ENCODE data around the gene BRINP2. TPM values are rescaled to one million over a fixed set of nuclear protein-coding genes. Genes with fewer than 3 reads are reported as not detected.

The BRINP2 gene
- total and polyA plus RNA-seq, 2 of the 4 experiments (the other 2 are of a cell fraction), result not detected

DNA sequence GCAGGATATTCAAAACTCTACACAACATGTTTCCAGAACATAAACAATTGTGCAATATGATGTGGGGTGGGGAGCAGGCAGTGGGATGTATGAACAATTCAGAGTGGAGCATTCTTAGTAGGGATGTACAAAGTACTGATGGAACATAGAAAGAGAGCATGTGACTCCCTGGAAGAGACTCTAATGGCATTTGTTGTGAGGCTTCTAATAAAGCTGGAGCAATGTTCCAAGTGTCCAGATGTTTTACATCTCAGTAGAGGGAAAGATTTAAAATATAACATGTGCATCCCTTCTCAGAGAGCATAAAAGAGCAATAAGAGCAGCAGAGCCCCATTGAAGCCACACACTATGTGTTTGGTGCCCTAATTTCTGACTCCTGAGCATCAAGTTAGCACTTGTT is 116.5 kb downstream of the BRINP2 start:
- Histone ChIP-seq H3K4me1 (ENCODE audit: control insufficient read depth, insufficient read depth, low read length) (no peaks in the 10 kb centered on the region; the same call in 1 of the 2 replicates), H3K9me3 (ENCODE audit: control insufficient read depth, insufficient read depth, low read length) (no peaks in the 10 kb centered on the region), H3K4me2 (ENCODE audit: low read depth, low read length) (no peak overlapping the region), H3K27ac (ENCODE audit: insufficient read depth, low read length) (no peak overlapping the region), H3K27me3 (ENCODE audit: control insufficient read depth, insufficient read depth, low read length) (no peaks in the 10 kb centered on the region), H4K5ac (ENCODE audit: low read depth, low read length) (no peak overlapping the region), H2BK20ac (ENCODE audit: low read depth, low read length) (no peak overlapping the region), H3K18ac (ENCODE audit: low read depth, low read length) (no peak overlapping the region), H2AK5ac (ENCODE audit: low read depth, low read length) (no peak overlapping the region), H4K91ac (ENCODE audit: insufficient read depth, low read depth, low read length) (no peak overlapping the region), H3K56ac (ENCODE audit: extremely low read depth, insufficient read depth, low read length) (no peak overlapping the region), H2BK15ac (ENCODE audit: low read depth, low read length) (no peak overlapping the region), H3K4ac (ENCODE audit: low read depth, low read length) (no peak overlapping the region), H2BK5ac (ENCODE audit: low read depth, low read length, poor library complexity, severe bottlenecking) (no peak overlapping the region), H2AFZ (replicated peaks; ENCODE audit: low read length, poor library complexity) (no peak overlapping the region), H3K23ac (ENCODE audit: low read depth, low read length) (no peak overlapping the region), H3K9ac (ENCODE audit: low read depth, low read length) (no peak overlapping the region), H3K36me3 (ENCODE audit: control insufficient read depth, insufficient read depth, low read length) (no peaks in the 10 kb centered on the region), H2BK120ac (ENCODE audit: low read depth, low read length) (no peak overlapping the region), H3K4me3 (ENCODE audit: insufficient read depth, low read depth, low read length) (no peak overlapping the region), H2AK9ac (replicated peaks; ENCODE audit: low read depth, low read length, poor library complexity) (no peak overlapping the region), H3K9me1 (ENCODE audit: insufficient read depth, low read length) (no peaks in the 10 kb centered on the region), H4K20me1 (ENCODE audit: insufficient read depth, low read length) (no peaks in the 10 kb centered on the region), H3K79me1 (ENCODE audit: low read depth in 1 of 2, low read length in 2 of 2) (no peaks in the 10 kb centered on the region), H4K8ac (ENCODE audit: low read depth in 2 of 2, low read length in 2 of 2) (no peak overlapping the region), H3K14ac (replicated peaks; ENCODE audit: low read depth, low read length) (no peak overlapping the region)
- POLR2A ChIA-PET (ENCODE audit: unreplicated experiment), result no interaction called here
- no TSS peak for BruUV-seq (replicated peaks)
- in situ Hi-C loops (cut with MboI; ENCODE audit: low sequenced_read_pairs) (no loop called here), intact Hi-C loops (cut with micrococcal nuclease) (no loop called here), dilution Hi-C loops (cut with HindIII; ENCODE audit: low sequenced_read_pairs, unreplicated experiment) (no loop called here)
- ATAC-seq (ENCODE audit: low read depth) (no peak), DNase-seq (no peak)
- TF ChIP-seq MAZ (IDR thresholded peaks at IDR 0.05; ENCODE audit: borderline replicate concordance, low read depth, low read length) (no peak), SMC3 (IDR thresholded peaks at IDR 0.05; ENCODE audit: low read depth, low read length) (no peak), MAFK (IDR thresholded peaks at IDR 0.05; ENCODE audit: low read depth, low read length) (no peak), RAD21 (IDR thresholded peaks at IDR 0.05; ENCODE audit: low read length) (no peak), BHLHE40 (IDR thresholded peaks at IDR 0.05; ENCODE audit: low read depth, low read length) (no peak), RCOR1 (IDR thresholded peaks at IDR 0.05; ENCODE audit: insufficient replicate concordance, low read length) (no peak), POLR2A (IDR thresholded peaks at IDR 0.05; ENCODE audit: low read depth, low read length) (no peak), CEBPB (IDR thresholded peaks at IDR 0.05; ENCODE audit: low read depth, low read length) (no peak), NFE2L2 (IDR thresholded peaks at IDR 0.05; ENCODE audit: low read depth, low read length) (no peak), RFX5 (IDR thresholded peaks at IDR 0.05; ENCODE audit: low read depth, low read length) (no peak)
- TF ChIP-seq, protein P1, sequence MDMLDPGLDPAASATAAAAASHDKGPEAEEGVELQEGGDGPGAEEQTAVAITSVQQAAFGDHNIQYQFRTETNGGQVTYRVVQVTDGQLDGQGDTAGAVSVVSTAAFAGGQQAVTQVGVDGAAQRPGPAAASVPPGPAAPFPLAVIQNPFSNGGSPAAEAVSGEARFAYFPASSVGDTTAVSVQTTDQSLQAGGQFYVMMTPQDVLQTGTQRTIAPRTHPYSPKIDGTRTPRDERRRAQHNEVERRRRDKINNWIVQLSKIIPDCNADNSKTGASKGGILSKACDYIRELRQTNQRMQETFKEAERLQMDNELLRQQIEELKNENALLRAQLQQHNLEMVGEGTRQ (IDR thresholded peaks at IDR 0.05; ENCODE audit: low read depth, low read length), result no peak
- TF ChIP-seq, protein P2, sequence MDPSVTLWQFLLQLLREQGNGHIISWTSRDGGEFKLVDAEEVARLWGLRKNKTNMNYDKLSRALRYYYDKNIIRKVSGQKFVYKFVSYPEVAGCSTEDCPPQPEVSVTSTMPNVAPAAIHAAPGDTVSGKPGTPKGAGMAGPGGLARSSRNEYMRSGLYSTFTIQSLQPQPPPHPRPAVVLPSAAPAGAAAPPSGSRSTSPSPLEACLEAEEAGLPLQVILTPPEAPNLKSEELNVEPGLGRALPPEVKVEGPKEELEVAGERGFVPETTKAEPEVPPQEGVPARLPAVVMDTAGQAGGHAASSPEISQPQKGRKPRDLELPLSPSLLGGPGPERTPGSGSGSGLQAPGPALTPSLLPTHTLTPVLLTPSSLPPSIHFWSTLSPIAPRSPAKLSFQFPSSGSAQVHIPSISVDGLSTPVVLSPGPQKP (IDR thresholded peaks at IDR 0.05; ENCODE audit: borderline replicate concordance, low read depth, low read length), result no peak
- CTCF ChIA-PET, result no interaction called here

Measured in IMR-90 (cell line).